K562 treated with DMSO at 1 percent for 4 hours (cell line): ENCODE results near the gene FHDC1. TPM values are rescaled to one million over a fixed set of nuclear protein-coding genes. Genes with fewer than 3 reads are reported as not detected.

Experiments
- total RNA-seq: library from RNA; unstranded; fragments of 300-600 nt; gene quantifications from 2 replicates; pipeline ENCODE4 v1.2.3, GENCODE V29; 2022; ENCODE audit not compliant: insufficient read depth

The FHDC1 gene
- total RNA-seq, result 1.9 and 2.5 TPM in 2 replicates

GRCh38 chr4:152935631-152936445 lies at the start of gene FHDC1:
Gene FHDC1, plus strand, starts transcription at chr4:152936323. Its CDS starts 6,735 bp downstream, at chr4:152943058.

Other genes with a start within 250 kb of the FHDC1 start
- 0.48 TPM in 1 of 2 replicates, not detected in the other for gene TIGD4, start 156.6 kb upstream of the FHDC1 start, total RNA-seq
- gene ARFIP1, start 156.4 kb upstream of the FHDC1 start, total RNA-seq, result 8.6 and 14.4 TPM in 2 replicates